HG02885 (cell line): ENCODE results near the gene TK1.
A peak's percentile ranks its signal among the peaks of the same experiment; 100 is the strongest.

ENCODE experiments used
- ATAC-seq: cut with Tn5 transposase; IDR thresholded peaks from one replicate; pipeline ENCODE4 v1.9.1; 2021; ENCODE audit warnings: mild to moderate bottlenecking; ENCODE audit not compliant: unreplicated experiment, poor library complexity

TK1 gene

DNA sequence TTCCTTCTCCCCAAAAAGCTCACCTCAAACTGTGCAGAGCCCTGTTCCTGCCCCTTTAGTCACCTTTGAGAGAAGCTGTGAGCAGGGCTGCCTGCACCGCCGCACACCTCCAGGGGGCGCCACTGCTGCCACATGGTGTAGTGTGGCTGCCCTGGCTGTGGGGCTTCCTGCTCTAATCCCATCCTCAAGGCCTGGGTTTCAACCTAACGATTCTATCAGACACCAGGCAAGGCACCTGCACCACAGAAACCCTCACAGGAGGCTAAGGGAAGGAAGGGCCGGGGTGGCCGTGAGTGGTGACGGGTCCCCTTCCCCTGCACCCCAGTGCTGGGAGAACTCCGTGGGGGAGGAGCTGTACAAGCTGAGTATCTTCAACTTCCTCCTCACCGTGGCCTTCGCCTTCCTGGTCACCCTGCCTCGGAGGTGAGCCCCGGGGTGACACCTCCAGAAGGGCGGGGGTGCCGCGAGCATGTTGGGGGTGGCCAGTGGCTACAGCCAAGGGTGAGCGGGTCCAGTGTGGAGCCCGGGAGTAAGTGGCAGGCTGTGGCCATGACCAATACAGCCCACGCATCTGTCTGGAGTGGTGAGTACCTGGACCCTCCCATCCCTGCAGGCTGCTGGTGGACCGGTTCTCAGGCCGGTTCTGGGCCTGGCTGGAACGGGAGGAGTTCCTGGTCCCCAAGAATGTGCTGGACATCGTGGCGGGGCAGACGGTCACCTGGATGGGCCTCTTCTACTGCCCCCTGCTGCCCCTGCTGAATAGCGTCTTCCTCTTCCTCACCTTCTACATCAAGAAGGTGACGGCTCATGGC lies 49.3 kb downstream of the TK1 start:
- no peak for ATAC-seq

DNA sequence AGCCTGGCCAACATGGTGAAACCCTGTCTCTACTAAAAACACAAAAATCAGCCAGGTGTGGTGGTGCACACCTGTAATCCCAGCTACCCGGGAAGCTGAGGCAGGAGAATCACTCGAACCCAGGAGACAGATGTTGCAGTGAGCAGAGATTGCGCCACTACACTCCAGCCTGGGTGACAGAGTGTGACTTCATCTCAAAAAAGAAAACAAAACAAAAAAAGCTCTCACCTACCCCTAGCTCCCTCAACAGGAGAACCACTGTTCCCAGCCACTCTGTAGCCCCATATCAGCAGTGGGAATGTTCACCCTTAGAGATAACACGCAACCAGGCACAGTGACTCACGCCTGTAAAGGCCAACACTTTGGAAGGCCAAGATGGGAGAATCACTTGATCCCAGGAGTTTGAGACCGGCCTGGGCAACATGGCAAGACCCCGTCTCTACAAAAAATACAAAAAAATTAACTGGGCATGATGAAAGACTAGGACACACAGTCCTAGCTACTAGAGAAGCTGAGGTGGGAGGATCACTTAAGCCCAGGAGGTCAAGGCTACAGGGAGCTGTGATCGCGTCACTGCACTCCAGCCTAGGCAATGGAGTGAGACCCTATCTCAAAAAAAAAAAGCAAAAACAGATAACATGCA lies 50.9 kb downstream of the TK1 start:
- ATAC-seq = no peak

DNA sequence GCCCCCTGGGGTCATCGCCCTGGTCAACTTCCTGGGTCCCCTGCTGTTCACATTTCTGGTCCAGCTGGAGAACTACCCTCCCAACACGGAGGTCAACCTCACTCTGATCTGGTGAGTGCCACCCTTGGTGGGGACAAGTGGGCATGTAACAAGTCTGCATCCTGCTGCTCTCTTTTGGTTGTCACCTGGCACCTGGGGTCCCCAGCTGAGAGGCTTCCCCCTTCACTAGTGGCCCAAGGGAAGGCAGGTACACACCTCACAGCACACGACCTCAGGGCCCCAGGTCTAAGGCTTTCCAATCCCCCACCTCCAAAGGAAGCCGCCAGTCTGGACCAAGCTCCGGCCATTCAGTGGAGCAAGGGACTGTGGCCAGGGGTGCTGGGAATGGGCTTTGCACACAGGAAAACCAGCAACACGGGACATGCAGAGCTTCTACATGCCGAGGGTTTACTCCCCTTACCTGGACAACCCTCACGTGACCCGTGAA lies 51.9 kb downstream of the TK1 start:
- ATAC-seq = no peak

DNA sequence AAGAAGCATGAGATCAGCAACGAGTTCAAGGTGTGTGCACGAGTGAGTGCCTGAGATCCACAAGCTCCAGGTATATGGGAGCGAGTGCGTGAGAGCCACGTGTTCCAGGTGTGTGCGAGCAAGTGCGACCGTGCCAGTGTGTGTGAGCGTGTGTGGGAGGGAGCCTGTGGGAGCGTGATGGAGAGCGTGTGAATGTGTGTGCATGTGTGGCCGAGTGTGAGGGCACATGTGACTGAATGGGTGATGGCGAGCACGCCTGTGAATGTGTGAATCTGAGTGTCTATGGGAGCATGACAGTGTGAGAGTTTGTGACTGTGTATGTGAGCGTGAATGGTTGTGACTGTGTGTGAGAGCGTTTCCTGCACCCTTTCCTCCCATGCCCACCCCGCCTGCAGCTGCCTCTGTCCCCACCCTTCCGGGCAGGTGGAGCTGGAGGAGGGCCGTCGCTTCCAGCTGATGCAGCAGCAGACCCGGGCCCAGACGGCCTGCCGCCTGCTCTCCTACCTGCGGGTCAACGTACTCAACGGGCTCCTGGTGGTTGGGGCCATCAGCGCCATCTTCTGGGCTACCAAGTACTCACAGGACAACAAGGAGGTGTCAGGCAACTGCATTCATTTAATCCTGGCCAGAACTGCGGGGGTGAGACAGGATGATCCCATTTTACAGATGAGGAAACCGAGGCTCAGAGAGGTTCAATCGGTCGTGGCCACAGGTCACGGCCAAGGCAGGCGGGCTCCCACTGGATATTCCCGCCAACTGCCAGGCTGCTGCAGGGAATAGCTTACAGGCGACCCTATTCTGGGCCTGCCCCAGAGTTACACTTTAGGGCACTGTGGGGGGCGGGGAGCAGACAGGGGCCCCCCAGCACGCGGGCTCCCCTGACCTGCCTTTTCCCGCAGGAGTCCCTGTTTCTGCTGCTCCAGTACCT lies 52.6 kb downstream of the TK1 start:
- ATAC-seq = no peak

DNA sequence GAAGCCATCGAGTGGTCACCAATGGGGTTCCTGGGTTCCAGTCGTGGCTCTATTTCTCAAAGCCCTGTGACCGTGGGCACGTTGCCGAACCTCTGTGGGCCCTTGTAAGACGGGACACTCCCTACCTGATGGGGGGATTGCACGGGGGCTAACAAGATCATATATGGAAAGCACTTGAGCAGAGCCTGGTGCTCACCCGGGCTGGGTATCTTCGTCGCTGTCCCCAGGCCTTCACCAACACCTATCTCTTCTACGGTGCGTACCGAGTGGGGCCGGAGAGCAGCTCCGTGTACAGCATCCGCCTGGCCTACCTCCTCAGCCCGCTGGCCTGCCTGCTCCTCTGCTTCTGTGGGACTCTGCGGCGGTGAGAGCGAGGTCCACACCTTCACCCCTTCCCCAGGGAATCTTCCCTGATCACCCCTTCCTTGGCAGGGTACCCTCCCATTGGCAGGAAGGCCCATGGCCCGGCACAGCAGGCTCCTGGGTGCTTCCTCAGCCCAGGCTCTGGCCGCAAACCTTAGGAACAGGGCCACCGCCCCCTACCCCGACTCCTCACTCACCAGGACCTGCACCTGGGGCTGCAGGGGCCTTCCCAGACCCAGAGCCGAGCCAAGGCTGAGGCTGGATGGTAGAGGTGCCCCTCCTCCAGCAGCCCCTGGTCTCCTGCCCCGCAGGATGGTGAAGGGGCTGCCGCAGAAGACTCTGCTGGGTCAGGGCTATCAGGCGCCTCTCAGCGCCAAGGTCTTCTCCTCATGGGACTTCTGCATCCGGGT lies 53.5 kb downstream of the TK1 start:
- no peak for ATAC-seq

DNA sequence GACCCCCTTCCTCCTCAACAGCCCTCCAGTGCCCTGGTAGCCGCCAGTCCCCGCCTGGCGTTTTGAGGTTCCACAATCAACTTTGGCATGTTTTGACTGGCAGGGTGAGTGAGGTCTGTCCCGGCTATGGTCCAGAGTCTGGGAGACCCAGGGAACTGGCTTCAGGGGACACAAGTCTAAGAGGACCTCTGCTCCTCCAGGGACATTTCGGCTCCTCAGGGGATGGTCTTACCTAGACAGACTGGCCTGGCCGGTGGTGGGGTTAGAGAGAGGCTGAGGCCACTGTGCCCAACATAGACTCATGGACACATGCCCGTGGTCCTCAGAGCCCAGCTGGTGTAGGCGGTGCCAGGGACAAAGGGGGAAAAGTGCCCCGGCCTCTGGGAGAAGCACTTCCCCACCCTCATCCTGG lies 54.1 kb downstream of the TK1 start:
- no peak for ATAC-seq

DNA sequence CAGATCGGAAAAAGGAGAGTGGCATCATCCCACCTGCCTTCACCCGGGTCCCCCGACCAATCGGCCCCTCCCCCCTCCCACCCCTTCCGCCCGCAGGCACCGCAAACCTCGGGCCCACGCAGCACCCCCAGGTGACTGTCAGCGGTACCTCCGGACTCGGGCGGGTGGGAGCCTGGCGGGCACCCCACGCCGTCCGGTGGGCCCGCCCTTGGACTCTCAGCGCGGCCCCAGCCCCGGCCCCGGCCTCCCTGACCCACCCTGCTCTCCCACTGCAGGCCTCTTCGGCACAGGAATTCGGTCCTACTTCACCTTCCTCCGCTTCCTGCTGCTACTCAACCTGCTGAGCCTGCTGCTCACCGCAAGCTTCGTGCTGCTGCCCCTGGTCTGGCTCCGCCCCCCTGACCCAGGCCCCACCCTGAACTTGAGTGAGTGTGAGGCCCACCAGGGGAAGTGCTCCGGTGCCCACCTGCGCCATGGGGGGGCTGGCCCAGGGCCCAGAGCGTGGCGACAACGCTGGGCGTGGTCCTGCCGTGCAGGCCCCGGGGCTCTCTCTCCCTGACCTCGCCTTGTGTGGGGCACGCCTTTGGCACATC lies 54.7 kb downstream of the TK1 start:
- ATAC-seq = no peak

DNA sequence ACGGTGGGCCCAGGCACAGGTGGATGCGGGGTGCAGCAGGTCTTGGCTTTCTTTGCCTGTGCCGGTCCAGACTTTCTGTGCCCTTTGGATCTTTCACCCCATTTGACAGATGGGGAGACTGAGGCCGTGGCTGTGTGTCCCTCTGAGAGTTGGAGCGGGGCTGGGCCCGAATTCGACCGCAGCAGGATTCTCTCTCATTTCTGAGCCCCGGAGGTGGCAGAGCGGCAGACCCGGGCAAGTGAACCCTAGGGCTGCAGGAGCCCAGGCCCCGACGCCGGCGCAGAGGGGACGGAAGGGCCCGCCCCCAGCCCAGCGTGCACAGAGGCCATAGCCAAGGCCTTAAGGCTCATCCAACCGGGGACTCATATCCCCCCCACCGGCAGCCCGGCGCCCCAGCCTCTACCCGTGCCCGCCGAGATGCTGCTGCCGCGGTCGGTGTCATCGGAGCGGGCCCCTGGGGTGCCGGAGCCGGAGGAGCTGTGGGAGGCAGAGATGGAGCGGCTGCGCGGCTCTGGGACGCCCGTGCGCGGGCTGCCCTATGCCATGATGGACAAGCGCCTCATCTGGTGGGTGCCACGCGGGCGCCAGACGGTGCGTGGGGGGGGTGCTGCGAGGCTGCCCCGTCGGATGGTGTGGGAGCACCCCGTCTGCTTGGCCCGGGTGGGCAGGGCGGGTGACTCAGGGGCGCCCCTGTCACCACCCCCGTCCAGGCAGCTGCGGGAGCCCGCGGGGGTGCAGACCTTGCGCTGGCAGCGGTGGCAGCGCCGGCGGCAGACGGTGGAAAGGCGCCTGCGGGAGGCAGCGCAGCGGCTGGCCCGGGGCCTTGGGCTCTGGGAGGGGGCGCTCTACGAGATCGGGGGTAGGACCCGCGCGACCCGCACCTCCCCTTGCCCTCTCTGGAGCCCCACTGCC lies 55.4 kb downstream of the TK1 start:
- ATAC-seq = no peak

DNA sequence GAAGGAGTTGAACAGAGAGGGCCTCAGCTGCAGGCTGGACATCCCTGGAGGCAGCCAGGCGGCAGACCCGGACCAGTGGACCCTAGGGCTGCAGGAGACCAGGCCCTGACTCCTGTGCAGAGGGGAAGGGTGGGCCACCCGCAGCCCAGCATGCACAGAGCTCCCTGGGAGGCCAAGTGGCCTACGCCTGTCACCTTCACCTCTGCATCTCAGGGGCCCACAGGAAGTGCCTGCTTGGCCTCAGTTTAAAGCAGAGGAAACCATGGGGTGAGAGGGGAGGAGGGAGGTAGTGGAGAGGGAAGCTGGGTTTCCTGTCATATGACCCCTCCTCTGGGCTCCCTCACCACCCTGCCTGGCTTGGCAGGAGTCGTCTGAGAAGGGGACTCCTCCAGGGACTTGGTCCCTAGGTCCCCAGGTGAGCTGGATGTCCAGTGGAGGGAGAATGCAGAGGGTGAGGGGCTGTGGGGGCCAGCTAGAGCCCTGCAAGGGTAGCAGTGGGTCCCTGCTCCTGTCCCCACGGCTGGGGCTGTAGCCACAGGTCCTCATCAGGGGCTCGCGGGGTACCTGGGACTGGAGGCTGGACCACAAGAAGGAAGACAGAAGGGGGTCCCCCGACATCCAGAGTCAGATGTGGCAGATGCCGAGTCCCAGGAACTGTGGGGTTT lies 56.3 kb downstream of the TK1 start, which contains the start of gene TMC8:
Gene TMC8 (plus strand): TSS at position 335 of the 665 bp plus-strand sequence. CDS start 818 bp downstream, outside the sequence.
- peak; percentile 21 for ATAC-seq

DNA sequence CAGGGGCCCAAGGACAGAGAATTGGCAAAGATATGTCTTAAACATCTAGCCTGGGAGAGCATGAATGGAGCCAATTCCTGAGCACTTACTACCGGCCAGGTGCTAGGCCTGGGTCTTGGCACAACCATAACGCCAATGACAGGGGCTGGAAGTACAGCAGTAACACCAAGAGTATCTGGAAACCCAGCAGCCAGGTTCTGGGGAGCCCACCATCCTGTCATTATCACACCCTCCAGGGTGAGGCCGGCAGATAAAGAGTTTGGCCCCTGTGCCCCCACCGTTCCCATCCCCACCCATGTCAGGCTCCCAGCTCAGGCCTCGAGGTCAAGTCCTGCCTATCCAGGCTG lies 56.8 kb downstream of the TK1 start:
- no peak for ATAC-seq

DNA sequence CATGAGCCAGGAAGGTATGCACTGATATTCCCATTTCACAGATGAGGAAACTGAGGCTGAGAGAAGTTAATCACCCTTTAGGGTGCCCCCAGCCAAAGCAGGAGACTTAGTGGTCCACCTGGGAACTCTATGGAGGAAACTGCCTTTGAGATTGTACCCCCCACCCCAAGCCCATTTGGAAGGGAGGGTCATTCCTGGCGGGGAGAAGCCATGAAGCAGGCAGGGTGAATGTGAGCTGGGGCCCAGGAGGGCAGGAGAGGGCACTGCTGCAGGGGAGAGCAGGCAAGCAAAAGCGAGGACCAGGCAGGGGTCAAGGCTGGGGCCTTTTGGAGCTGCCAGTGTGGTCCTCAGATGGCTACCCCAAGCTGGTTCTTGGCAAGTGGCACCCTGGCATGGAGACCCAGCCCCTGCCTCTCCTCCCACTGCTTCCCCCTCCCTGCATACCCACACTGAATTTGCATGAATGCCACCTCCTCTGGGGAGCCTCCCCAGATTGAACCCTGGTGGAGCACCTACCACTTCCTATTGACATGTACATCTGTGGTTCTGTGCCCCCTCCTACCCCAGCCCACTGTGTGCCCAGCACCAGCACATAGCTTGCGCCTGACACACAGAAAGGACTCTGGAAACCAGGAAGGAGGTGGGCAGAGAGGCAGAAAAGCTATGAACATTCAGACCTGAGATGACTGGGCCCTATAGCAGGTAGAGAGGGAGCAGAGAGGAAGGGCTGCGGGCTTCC lies 57.3 kb downstream of the TK1 start:
- no peak for ATAC-seq

DNA sequence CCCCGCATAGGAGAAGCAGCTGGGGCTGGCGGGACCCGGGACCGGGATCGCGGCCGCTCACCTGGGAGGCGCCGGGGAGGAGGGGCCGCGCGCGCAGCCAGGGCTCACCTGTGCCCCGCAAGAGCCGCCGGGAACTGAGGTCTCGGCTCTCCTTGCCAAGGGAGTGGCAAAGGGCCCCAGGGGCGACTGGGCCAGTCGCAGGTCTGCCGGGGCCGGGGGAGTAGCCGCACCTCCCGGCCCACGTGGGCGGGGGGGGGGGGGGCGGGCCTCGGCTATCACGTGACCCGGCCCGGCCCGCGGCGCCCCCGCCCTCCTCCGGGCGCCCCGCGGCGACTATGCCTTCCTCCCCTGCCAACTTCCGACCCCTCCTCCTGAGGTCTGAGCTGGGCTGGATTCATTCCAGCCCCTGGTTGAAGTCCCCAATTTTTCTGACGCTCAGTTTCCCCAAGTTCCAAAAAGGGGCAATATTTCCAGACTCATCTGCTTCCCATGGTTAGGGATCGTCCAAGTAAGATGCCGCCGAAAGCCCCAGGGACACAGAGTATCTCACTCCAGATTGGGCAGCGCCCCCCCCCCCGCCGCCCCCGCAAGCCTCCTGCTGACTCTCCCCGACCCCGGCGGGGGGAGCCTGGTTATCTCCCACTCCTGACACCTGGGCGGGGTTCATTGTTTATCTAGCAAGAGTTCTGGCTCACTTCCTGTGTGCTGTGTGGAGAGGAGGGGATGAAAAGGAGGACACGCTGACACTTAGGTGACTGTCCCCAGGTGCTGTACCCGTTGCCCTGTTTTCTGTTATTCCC lies 58.1 kb downstream of the TK1 start, which contains the start of gene TMC6:
Gene TMC6 (minus strand): TSS at position 205 of the 800 bp plus-strand sequence. CDS start 1,923 bp downstream, outside the sequence.
- ATAC-seq = peak; percentile 30

DNA sequence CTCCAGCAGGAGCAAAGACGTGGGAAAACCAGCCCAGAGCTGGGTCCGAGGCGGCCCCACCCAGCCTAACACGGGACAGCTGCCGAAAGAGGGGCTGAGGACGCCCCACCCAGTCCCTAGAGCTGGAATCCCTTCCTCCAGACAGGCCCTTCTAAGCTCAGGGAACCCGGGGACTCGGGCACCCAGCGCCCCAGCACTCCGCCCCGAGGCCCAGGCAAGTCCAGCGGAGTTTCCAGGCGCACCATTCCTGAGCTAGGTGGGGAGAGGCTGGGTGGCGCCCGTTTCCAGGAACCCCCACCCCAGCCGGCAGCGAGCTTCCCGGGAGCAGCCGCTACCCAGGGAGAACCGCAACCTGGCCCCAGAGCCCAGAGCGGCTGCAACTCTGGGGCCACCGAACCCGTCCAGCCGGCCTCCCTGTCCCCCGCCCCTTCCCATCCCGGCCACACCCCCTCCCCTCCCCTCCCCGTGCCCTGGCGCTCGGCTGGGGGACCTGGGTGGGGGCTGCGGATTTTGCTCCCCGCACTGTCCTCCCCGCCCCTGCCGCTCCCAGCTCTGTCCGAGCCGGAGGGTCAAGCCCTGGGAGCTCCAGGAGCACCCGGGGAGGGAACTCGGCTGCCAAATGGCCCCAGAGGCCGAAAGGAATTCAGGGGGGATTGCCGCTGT lies 58.8 kb downstream of the TK1 start:
- no peak for ATAC-seq

DNA sequence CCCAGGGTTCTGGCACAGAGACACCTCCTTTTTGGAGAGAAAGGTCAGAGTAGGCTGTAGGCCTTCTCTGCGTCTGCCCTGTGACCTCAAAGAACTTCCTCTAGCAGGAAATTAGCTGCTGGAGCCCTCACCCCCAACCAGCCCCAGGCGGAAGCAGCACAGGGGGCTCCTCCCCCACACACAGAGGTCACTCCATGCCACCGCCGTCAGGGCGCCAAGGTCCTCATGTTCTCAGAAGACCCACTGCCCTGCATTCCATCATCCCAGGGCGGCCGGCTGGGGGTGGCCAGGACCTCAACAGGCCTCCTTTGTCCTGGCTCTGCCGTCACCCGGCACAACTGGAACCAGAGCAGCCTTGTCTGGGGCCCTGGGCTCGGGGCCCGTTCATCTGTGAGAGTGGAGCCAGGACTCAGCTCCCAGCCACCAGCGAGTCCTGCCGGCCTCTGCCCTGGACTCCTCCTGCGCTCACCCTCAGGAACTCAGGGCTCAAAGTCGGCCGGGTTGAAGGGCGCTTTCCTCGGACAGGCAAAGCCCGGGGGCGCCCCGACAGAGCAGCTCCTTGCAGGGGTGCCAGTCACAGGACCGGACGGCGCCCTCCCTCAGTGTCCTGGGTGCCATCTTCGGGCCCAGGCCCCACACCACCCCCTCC lies 59.5 kb downstream of the TK1 start:
- no peak for ATAC-seq

DNA sequence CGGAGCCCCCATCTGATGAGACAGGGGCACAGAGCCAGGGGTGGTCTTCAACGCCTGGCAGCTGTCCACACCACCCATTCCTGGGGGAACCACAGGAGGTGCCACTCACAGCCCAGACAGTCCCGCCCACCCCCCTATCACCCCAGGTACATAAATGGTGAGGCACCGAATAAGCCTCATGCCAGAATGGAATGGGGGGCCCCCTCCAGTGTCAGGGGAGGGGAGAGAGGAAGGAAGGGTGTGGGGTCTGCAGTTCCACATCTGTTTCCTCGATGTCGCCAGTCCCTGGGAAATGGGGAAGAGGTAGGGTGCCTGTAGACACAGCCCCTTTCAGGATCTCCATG lies 60.0 kb downstream of the TK1 start:
- no peak for ATAC-seq
